Measurements from ENCODE around the gene FBXO24.

DNA sequence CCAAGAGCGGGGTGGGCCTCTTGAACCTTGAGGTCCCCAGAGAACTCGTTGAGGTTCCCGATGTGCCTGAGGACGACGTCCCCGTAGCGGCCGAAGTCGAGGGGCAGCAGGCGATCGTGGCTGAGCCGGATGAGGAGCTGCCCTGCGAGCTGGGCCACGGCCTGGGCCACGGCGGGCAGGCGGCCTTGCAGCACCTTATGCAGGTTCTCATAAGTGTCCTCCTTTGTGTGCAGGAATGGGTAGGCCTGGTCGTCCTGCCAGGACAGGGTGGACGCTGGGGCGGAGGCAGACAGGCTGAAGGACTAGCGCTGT lies 41.1 kb downstream of the FBXO24 start:
- TF ChIP-seq POLR2A (IDR thresholded peaks at IDR 0.05) = no peak
- TF ChIP-seq, protein P1, sequence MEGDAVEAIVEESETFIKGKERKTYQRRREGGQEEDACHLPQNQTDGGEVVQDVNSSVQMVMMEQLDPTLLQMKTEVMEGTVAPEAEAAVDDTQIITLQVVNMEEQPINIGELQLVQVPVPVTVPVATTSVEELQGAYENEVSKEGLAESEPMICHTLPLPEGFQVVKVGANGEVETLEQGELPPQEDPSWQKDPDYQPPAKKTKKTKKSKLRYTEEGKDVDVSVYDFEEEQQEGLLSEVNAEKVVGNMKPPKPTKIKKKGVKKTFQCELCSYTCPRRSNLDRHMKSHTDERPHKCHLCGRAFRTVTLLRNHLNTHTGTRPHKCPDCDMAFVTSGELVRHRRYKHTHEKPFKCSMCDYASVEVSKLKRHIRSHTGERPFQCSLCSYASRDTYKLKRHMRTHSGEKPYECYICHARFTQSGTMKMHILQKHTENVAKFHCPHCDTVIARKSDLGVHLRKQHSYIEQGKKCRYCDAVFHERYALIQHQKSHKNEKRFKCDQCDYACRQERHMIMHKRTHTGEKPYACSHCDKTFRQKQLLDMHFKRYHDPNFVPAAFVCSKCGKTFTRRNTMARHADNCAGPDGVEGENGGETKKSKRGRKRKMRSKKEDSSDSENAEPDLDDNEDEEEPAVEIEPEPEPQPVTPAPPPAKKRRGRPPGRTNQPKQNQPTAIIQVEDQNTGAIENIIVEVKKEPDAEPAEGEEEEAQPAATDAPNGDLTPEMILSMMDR (IDR thresholded peaks at IDR 0.05) = no peak
